ENCODE results near the gene HYAL1. TPM values are rescaled to one million over a fixed set of nuclear protein-coding genes. Genes with fewer than 3 reads are reported as not detected.

The HYAL1 gene
- total and polyA plus RNA-seq, 4 donors = 1.6 to 51.2 (median 26.2) TPM

- Histone ChIP-seq H3K27me3 (ENCODE audit: control insufficient read depth in 3 of 3, insufficient read depth in 3 of 3, low read length in 2 of 3) (no peaks in the 10 kb centered on the region), H3K4me3 (no peak overlapping the region), H3K36me3 (ENCODE audit: control insufficient read depth in 4 of 4, insufficient read depth in 4 of 4, low read length in 4 of 4) (peaks cover 0 to 19% (median 7%) of the 10 kb centered on the region in 4 donors), H3K9ac (ENCODE audit: insufficient read depth in 1 of 2, low read length in 2 of 2) (no peak overlapping the region), H3K9me3 (ENCODE audit: control insufficient read depth in 4 of 4, insufficient read depth in 3 of 4, low read length in 3 of 4) (no peaks in the 10 kb centered on the region), H3K27ac (ENCODE audit: low read depth in 1 of 2, low read length in 1 of 2) (peak overlapping the region; percentile 78 to 94), H3K4me1 (ENCODE audit: control insufficient read depth in 5 of 5, insufficient read depth in 5 of 5, low read length in 5 of 5) (peaks cover 2 to 55% (median 20%) of the 10 kb centered on the region in 5 donors)
- no peak for TF ChIP-seq CTCF (IDR thresholded peaks at IDR 0.05; ENCODE audit: control extremely low read depth, extremely low read depth)
- ATAC-seq (ENCODE audit: insufficient read depth, low FRiP score) = no peak
- DNase-seq = peak in 2 of 3 donors; percentile 36 to 66
- 20 to 45% methylated on average over 5 of the region's 5 CpGs for whole genome bisulfite sequencing, 2 donors
Measured at GRCh38 chr3:50323614-50324199, 20.3 kb upstream of the HYAL1 start.

- no peak overlapping the region for H3K9ac ChIP-seq (ENCODE audit: insufficient read depth in 1 of 2, low read length in 2 of 2)
- DNase-seq (peak; percentile 49 to 81 (median 63)), ATAC-seq (ENCODE audit: insufficient read depth, low FRiP score) (no peak)
- no peak for TF ChIP-seq CTCF (IDR thresholded peaks at IDR 0.05; ENCODE audit: control extremely low read depth, extremely low read depth)
- no peaks in the 10 kb centered on the region for H3K27me3 ChIP-seq (ENCODE audit: control insufficient read depth in 3 of 3, insufficient read depth in 3 of 3, low read length in 2 of 3)
- 26 to 28% methylated on average over 4 of the region's 4 CpGs for WGBS, 2 donors
- H3K4me3 ChIP-seq = no peak overlapping the region
- peak overlapping the region; percentile 78 to 94 for H3K27ac ChIP-seq (ENCODE audit: low read depth in 1 of 2, low read length in 1 of 2)
- H3K4me1 ChIP-seq (ENCODE audit: control insufficient read depth in 5 of 5, insufficient read depth in 5 of 5, low read length in 5 of 5) = peaks cover 0 to 55% (median 21%) of the 10 kb centered on the region in 5 donors
- H3K36me3 ChIP-seq (ENCODE audit: control insufficient read depth in 4 of 4, insufficient read depth in 4 of 4, low read length in 4 of 4) = peaks cover 0 to 24% (median 11%) of the 10 kb centered on the region in 4 donors
- H3K9me3 ChIP-seq (ENCODE audit: control insufficient read depth in 4 of 4, insufficient read depth in 3 of 4, low read length in 3 of 4) = no peaks in the 10 kb centered on the region
Measured at GRCh38 chr3:50323092-50323600, 19.8 kb upstream of the HYAL1 start.

GRCh38 chr3:50322386-50323091 lies 19.2 kb upstream of the HYAL1 start, which contains the start of gene HYAL2:
HYAL2 (minus strand) TSS chr3:50322745; CDS start chr3:50320489, 2,256 bp downstream.
- ATAC-seq (ENCODE audit: insufficient read depth, low FRiP score) (no peak), DNase-seq (peak; percentile 49 to 76 (median 52))
- Histone ChIP-seq H3K9me3 (ENCODE audit: control insufficient read depth in 4 of 4, insufficient read depth in 3 of 4, low read length in 3 of 4) (no peaks in the 10 kb centered on the region), H3K4me1 (ENCODE audit: control insufficient read depth in 5 of 5, insufficient read depth in 5 of 5, low read length in 5 of 5) (peaks cover 0 to 58% (median 20%) of the 10 kb centered on the region in 5 donors), H3K4me3 (peak within 1 kb of the TSS; percentile 89), H3K27me3 (ENCODE audit: control insufficient read depth in 3 of 3, insufficient read depth in 3 of 3, low read length in 2 of 3) (no peaks in the 10 kb centered on the region), H3K36me3 (ENCODE audit: control insufficient read depth in 4 of 4, insufficient read depth in 4 of 4, low read length in 4 of 4) (peaks cover 0 to 29% (median 13%) of the 10 kb centered on the region in 4 donors), H3K9ac (ENCODE audit: insufficient read depth in 1 of 2, low read length in 2 of 2) (peak within 1 kb of the TSS; percentile 51 to 81), H3K27ac (ENCODE audit: low read depth in 1 of 2, low read length in 1 of 2) (peak within 1 kb of the TSS; percentile 89 to 94)
- no peak for TF ChIP-seq CTCF (IDR thresholded peaks at IDR 0.05; ENCODE audit: control extremely low read depth, extremely low read depth)
- WGBS, 2 donors = 34 to 50% methylated on average over 27 to 31 of the region's 31 CpGs
